ENCODE measurements around the gene TNNT3.

TNNT3 gene

DNA sequence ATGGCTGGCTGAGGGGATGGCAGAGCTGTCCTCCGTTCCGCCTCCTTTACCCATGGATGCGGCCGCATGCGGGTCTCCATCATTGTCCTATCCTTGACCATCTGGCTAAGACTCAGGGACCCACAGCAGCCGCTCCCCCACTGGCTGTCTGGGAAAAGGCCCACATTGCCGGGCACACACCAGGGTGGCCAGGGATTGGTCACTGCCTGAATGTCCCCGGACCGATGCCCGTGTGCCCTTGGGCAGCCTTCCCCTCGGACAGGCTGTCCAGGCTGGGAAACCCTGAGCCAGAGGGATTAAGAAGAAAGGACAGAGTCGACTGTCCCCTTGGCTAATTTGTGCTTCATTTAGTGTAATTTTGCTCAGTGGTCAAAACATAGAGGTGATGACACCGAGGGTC, 55.7 kb downstream of the TNNT3 start:
- Mint-ChIP-seq H3K4me1 (no peaks in the 10 kb centered on the region), H3K4me3 (no peak overlapping the region)

GRCh38 chr11:1978720-1979473, 59.4 kb downstream of the TNNT3 start:
- Mint-ChIP-seq H3K4me1 (no peaks in the 10 kb centered on the region), H3K27ac (no peak overlapping the region), H3K36me3 (ENCODE audit: low read depth) (no peaks in the 10 kb centered on the region), H3K27me3 (ENCODE audit: low read depth) (no peaks in the 10 kb centered on the region), H3K4me3 (no peak overlapping the region), H3K9me3 (no peaks in the 10 kb centered on the region)
- TF ChIP-seq, protein P1, sequence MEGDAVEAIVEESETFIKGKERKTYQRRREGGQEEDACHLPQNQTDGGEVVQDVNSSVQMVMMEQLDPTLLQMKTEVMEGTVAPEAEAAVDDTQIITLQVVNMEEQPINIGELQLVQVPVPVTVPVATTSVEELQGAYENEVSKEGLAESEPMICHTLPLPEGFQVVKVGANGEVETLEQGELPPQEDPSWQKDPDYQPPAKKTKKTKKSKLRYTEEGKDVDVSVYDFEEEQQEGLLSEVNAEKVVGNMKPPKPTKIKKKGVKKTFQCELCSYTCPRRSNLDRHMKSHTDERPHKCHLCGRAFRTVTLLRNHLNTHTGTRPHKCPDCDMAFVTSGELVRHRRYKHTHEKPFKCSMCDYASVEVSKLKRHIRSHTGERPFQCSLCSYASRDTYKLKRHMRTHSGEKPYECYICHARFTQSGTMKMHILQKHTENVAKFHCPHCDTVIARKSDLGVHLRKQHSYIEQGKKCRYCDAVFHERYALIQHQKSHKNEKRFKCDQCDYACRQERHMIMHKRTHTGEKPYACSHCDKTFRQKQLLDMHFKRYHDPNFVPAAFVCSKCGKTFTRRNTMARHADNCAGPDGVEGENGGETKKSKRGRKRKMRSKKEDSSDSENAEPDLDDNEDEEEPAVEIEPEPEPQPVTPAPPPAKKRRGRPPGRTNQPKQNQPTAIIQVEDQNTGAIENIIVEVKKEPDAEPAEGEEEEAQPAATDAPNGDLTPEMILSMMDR (IDR thresholded peaks at IDR 0.05; ENCODE audit: unreplicated experiment in 3 of 3): no peak

More for the DNA sequence above, 55.7 kb downstream of the TNNT3 start:
- no peaks in the 10 kb centered on the region for H3K9me3 Mint-ChIP-seq
- TF ChIP-seq, protein P1 (IDR thresholded peaks at IDR 0.05; ENCODE audit: unreplicated experiment in 3 of 3): no peak
- no peaks in the 10 kb centered on the region for H3K36me3 Mint-ChIP-seq (ENCODE audit: low read depth)
- no peaks in the 10 kb centered on the region for H3K27me3 Mint-ChIP-seq (ENCODE audit: low read depth)
- H3K27ac Mint-ChIP-seq: no peak overlapping the region

GRCh38 chr11:1979607-1980006, 60.1 kb downstream of the TNNT3 start:
- Mint-ChIP-seq H3K4me1 (no peaks in the 10 kb centered on the region), H3K4me3 (no peak overlapping the region)

GRCh38 chr11:1982873-1983600, 63.5 kb downstream of the TNNT3 start:
- Mint-ChIP-seq H3K4me1 (no peaks in the 10 kb centered on the region), H3K9me3 (no peaks in the 10 kb centered on the region), H3K27ac (no peak overlapping the region), H3K27me3 (ENCODE audit: low read depth) (no peaks in the 10 kb centered on the region), H3K4me3 (no peak overlapping the region), H3K36me3 (ENCODE audit: low read depth) (no peaks in the 10 kb centered on the region)
- TF ChIP-seq, protein P1 (IDR thresholded peaks at IDR 0.05; ENCODE audit: unreplicated experiment in 3 of 3): no peak

More at GRCh38 chr11:1979607-1980006, 60.1 kb downstream of the TNNT3 start:
- H3K27ac Mint-ChIP-seq: no peak overlapping the region
- H3K9me3 Mint-ChIP-seq: no peaks in the 10 kb centered on the region
- no peaks in the 10 kb centered on the region for H3K36me3 Mint-ChIP-seq (ENCODE audit: low read depth)
- H3K27me3 Mint-ChIP-seq (ENCODE audit: low read depth): no peaks in the 10 kb centered on the region
- TF ChIP-seq, protein P1 (IDR thresholded peaks at IDR 0.05; ENCODE audit: unreplicated experiment in 3 of 3): no peak

- no peaks in the 10 kb centered on the region for H3K27me3 Mint-ChIP-seq (ENCODE audit: low read depth)
- H3K4me1 Mint-ChIP-seq: no peaks in the 10 kb centered on the region
- no peaks in the 10 kb centered on the region for H3K9me3 Mint-ChIP-seq
- TF ChIP-seq, protein P1 (IDR thresholded peaks at IDR 0.05; ENCODE audit: unreplicated experiment in 3 of 3): no peak
- H3K36me3 Mint-ChIP-seq (ENCODE audit: low read depth): no peaks in the 10 kb centered on the region
- no peak overlapping the region for H3K27ac Mint-ChIP-seq
- H3K4me3 Mint-ChIP-seq: no peak overlapping the region
Observed at GRCh38 chr11:1983601-1983961, 64.1 kb downstream of the TNNT3 start.
